ENCODE measurements around the gene MYZAP.

DNA sequence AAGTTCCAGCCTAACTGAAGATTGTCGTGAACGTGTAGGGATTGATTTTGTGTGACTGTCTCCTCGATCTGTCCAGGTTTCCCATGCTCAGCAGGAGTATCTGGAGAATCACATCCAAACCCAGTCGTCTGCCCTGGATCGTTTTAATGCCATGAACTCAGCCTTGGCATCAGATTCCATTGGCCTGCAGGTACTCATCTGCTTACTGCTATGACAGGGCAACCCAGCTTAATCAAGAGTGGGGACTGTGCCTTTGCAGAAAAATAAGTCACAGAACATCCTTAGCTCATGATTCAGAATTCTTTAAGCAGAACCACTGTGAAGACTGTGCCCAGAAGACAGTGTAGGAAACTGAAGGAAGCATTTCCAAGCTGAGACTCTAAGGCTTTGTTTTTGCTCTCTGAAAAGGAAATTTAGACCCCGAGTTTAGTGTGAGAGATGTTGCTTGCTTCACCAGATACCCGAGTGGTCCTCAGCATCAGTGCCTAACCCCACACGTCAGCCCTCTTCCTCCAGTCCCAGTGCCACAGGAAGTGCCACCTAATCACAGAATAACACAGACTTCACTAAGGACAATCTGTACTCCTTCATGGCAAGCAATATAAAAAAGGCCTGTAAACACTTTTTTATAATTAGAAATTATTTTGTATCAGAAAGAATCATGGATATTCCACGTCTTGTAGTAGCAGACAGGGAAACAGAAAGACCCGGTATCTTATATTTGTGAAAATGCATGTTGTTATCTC is 34.2 kb downstream of the MYZAP start:
- TF ChIP-seq, protein P1, sequence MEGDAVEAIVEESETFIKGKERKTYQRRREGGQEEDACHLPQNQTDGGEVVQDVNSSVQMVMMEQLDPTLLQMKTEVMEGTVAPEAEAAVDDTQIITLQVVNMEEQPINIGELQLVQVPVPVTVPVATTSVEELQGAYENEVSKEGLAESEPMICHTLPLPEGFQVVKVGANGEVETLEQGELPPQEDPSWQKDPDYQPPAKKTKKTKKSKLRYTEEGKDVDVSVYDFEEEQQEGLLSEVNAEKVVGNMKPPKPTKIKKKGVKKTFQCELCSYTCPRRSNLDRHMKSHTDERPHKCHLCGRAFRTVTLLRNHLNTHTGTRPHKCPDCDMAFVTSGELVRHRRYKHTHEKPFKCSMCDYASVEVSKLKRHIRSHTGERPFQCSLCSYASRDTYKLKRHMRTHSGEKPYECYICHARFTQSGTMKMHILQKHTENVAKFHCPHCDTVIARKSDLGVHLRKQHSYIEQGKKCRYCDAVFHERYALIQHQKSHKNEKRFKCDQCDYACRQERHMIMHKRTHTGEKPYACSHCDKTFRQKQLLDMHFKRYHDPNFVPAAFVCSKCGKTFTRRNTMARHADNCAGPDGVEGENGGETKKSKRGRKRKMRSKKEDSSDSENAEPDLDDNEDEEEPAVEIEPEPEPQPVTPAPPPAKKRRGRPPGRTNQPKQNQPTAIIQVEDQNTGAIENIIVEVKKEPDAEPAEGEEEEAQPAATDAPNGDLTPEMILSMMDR (IDR thresholded peaks at IDR 0.05): no peak
- TF ChIP-seq POLR2A (IDR thresholded peaks at IDR 0.05): no peak
- no peak for TF ChIP-seq EP300 (IDR thresholded peaks at IDR 0.05)

Data from ovary (tissue), 3 donors.